AG04449 (cell line): ENCODE measurements around the gene JMJD4.

ENCODE experiments used
- CTCF ChIA-PET: fragments of 350-600 bp; formaldehyde crosslinking; extraction: SDS; loops from one replicate; lab custom pipeline; 2021; ENCODE audit warnings: antibody characterized with exemption; lab: Yijun Ruan, JAX
- POLR2A ChIA-PET: fragments of 400-600, 350-600 bp; formaldehyde crosslinking; extraction: SDS; loops from one replicate; lab custom pipeline; 2020; ENCODE audit warnings: antibody characterized with exemption, inconsistent platforms; lab: Yijun Ruan, JAX
- DNase-seq: peaks from one replicate; pipeline ENCODE4 v3.0.0-alpha.2; 2010; ENCODE audit warnings: low read depth, low spot score
- H3K4me3 ChIP-seq: 2 replicates; pipeline ENCODE4 v1.5.1; 2011; ENCODE audit warnings: low read depth, mild to moderate bottlenecking, control low read depth, low read length
- CTCF ChIP-seq: IDR thresholded peaks from one replicate; pipeline ENCODE4 v1.5.1; 2011; ENCODE audit warnings: mild to moderate bottlenecking, moderate library complexity, low read length, control low read depth, inconsistent platforms; ENCODE audit not compliant: insufficient read depth; ENCODE audit errors: missing control alignments

Gene JMJD4

GRCh38 chr1:227736814-227737432, 1.8 kb upstream of the JMJD4 start:
- ChIA-PET POLR2A (no interaction called here), CTCF (no interaction called here)
- TF ChIP-seq CTCF: no peak
- no peak for DNase-seq
- H3K4me3 ChIP-seq: no peak overlapping the region; the same call in 1 of the 2 replicates

- no peak for TF ChIP-seq CTCF
Observed at GRCh38 chr1:227735539-227736285, 610 bp upstream of the JMJD4 start.

GRCh38 chr1:227734546-227734855, 601 bp downstream of the JMJD4 start:
- TF ChIP-seq CTCF: no peak
- no peak for DNase-seq
- ChIA-PET CTCF (interaction anchor here (1.0 to 1.6 kb wide), 4 partner anchors 31 to 219 kb away, joined by 3 to 10 read pairs (median 4); no protein-coding TSS in a partner anchor), POLR2A (interaction anchor here (0.6 to 1.1 kb wide), 4 partner anchors 13 to 171 kb away, joined by 3 to 4 read pairs (median 3); partner anchors contain the start of gene ZNF678)
- H3K4me3 ChIP-seq: peak overlapping the region; percentile 93

More at GRCh38 chr1:227735539-227736285, 610 bp upstream of the JMJD4 start:
- H3K4me3 ChIP-seq: peak overlapping the region; percentile 93
- DNase-seq: no peak
- ChIA-PET POLR2A (interaction anchor here (0.9 to 1.1 kb wide), 2 partner anchors 14 to 24 kb away, joined by 3 to 4 read pairs; no protein-coding TSS in a partner anchor), CTCF (interaction anchor here (1.0 kb wide), 1 partner anchor 30 kb away, joined by 3 read pairs; no protein-coding TSS in a partner anchor)

- ChIA-PET CTCF (interaction anchor here (1.2 to 1.6 kb wide), 3 partner anchors 191 to 220 kb away, joined by 3 to 10 read pairs (median 5); no protein-coding TSS in a partner anchor), POLR2A (no interaction called here)
- no peak for DNase-seq
- H3K4me3 ChIP-seq: peak overlapping the region; percentile 93
- TF ChIP-seq CTCF: no peak
Observed at GRCh38 chr1:227733751-227734545, 1.2 kb downstream of the JMJD4 start.

GRCh38 chr1:227733309-227733705, 1.8 kb downstream of the JMJD4 start:
- DNase-seq: no peak
- peak overlapping the region; percentile 1; the same call in 1 of the 2 replicates for H3K4me3 ChIP-seq
- CTCF ChIA-PET: interaction anchor here (0.9 to 1.4 kb wide), 3 partner anchors 191 to 220 kb away, joined by 3 to 5 read pairs (median 4); no protein-coding TSS in a partner anchor
- POLR2A ChIA-PET: no interaction called here
- TF ChIP-seq CTCF: no peak
